NCI-H82 treated with DMSO at 0.1 percent for 48 hours (cell line): Measurements from ENCODE around the gene PSAP.

Experiments used
- DNase-seq: peaks from one replicate; lab custom pipeline; 2025; ENCODE audit not compliant: unreplicated experiment; lab: John Stamatoyannopoulos, UW

PSAP gene

DNA sequence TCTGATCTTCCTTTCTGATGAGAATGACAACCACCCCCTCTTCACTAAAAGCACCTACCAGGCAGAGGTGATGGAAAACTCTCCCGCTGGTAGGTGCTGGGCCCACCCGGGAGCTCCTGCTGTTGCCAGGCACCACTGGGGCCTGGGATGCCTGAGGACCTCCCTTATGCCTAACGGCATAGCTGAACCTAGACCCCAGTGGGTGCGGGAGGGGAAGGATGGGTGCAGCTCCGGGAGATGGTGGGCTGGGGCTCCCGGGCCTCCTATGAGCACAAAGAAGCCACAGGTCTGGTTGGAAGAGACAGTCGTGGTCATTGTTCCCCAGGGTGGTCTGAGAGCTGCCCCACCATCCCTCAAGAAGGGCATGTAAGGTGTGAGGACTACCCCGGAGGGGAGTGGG lies 62.1 kb downstream of the PSAP start:
- no peak for DNase-seq

DNA sequence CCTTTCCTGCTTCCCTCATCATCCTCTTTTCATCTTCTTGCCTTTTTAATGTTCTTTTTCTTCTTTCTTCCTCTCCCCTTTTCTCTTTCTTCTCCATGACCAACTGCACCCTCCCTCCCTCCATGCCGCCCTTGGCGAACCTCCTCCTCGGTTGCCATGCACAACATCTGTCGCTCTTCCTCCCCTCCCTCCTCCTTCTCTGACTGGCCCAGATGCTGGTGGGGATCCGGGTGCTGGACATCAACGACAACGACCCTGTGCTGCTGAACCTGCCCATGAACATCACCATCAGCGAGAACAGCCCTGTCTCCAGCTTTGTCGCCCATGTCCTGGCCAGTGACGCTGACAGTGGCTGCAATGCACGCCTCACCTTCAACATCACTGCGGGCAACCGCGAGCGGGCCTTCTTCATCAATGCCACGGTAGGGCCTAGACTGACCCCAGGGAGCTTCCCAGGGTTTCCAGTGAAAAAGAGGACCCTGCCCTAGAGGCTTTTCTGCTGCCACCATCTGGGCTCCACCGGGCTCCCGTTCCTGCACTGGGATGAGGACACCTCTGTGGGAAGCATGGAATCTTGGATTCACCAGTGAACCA lies 66.3 kb downstream of the PSAP start:
- no peak for DNase-seq

DNA sequence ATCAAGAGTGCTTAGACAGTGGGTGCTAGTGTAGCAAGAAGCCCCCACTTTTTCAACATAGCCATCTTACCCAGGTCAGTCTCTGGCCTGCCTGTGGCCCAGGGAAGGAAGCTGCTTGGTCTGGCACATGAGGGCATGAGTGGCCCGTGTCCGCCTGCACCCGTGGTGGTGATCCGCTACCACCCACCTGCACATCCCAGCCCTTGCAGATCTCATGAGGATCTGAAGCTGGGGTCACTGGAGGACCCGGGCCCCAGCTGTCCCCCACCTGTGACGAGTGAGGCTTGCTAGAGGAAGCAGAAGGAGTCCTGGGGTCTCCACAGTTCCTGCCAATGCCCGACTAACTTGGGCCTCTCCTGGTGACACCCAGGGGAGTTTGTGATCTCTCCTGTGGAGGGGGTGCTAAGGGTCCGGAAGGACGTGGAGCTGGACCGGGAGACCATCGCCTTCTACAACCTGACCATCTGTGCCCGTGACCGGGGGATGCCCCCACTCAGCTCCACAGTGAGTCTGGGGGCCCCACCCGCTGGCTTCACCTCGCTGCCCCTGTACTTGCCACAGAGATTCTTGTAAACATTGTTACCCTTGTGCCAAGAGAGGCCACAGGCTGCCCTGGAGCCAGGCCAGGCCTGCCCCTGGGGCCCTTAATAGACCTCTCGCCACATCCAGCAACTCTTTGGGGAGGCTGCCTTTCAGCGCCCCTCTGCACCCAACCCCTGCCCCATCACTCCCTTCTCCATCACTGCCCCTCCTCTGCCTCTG lies 67.0 kb downstream of the PSAP start:
- DNase-seq, result no peak

DNA sequence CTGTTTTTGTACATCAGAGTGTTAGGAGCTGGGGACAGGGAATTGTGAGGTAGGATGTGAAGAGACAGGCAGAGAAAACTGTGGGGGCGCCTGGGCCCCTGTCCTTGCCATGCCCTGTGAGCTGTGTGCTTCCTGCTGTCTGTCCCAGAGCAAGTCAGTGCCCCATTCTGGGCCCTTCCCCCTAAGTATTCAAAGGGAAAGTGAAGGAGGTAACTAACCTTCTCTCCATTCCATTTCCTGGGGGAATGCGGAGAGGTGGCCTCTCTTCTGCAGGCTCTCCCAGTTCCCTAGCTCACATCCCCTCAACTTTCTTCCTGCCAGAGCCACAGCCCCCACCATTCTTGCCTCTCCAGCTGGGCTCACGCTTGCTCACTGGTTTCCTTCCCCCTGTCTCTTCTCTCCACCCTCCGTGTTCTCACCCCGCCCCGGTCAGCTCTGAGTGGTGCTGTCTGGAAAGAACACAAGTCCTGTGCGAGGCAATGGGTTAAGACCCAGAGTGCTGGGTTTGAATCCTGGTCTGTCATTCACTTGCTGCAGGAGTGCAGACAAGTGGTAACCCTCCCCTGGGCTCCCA lies 68.0 kb downstream of the PSAP start:
- DNase-seq, result no peak

DNA sequence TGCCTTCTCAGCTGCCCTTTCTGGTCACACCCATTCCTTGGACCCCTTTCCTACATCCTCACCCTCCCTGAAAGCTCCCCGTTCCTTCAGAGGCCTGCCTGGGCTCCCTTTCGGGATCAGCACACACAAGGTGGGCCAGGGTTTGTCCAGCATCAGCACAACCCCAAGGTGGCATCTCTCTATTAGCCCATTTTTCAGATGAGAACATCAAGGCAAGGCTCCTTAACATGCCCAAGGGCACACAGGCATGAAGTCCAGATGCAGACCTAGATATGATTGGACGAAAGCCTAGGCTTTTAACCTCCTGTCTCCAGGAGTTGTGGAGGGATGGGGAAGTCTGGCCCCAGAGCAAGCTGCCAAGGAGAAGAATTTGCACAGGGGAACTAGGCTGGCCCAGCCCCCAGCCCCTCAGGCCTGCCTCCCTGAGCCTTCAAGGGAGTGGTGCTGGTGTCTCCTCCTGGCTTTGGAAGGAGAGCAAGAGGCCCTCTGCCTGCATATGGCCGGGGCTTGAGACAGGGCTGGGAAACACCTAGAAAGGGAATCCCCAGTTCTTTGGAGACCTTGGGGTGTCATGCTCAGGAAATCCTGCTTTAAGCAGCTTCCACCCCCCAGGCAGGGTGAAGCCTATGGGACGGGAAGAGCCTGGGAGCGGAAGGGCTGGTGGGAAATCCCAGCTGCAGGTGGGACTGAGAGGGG lies 68.7 kb downstream of the PSAP start:
- no peak for DNase-seq

DNA sequence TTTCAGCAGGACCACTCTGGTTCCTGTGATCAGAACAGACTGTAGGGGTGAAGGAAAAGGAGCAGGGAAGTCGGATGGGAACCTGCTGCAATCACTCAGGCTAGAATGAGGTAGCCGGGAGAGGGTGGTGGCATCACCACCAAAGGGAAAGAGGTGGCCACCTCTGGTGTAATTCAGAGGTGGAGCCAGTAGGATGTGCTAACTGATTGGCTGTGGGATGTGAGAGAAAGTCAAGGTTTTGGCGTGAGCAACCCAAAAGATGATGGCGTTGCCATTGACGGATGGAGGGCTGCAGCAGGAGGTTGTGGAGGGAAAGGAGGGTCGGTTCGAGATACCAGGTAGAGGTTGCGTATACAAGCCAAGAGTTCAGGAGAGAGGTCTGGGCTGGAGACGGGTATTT lies 70.3 kb downstream of the PSAP start:
- DNase-seq, result no peak

DNA sequence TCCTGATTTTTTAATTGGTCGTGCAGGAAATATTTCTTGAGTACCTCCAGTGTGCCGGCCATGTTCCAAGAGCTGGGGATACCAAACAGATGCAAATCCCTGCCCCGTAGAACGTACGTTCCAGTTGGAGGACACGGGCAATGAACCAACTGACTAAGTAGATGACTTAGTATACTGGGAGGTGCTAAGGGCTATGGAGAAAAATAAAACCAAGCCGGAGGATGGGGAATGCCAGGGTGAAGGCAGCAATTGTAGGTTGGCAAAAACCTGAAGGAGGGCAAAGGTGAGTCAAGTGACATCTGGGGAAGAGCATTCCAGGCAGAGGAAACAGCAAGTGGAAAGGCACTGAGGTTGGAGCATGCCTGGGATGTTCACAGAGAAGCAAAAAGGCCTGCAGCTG lies 70.9 kb downstream of the PSAP start:
- DNase-seq, result no peak

DNA sequence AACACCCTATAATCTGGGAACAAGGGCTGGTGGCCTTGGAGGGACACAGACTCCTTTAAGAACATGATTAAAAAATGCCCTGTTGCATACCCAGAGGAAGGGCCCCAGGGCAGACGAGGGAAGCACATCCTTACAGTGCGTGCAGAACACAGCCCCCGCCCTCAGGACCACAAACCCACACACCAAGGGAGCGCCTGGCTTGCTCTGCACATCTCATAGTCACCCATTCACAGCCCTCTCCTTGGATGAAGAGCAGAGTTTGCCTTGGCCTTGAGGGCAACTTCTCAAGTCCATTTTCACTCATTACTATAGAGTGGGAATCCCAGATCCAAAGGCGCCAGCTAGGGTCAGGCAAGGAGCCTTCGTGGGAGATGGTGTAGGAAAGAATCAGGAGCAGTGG lies 71.4 kb downstream of the PSAP start:
- DNase-seq, result no peak

DNA sequence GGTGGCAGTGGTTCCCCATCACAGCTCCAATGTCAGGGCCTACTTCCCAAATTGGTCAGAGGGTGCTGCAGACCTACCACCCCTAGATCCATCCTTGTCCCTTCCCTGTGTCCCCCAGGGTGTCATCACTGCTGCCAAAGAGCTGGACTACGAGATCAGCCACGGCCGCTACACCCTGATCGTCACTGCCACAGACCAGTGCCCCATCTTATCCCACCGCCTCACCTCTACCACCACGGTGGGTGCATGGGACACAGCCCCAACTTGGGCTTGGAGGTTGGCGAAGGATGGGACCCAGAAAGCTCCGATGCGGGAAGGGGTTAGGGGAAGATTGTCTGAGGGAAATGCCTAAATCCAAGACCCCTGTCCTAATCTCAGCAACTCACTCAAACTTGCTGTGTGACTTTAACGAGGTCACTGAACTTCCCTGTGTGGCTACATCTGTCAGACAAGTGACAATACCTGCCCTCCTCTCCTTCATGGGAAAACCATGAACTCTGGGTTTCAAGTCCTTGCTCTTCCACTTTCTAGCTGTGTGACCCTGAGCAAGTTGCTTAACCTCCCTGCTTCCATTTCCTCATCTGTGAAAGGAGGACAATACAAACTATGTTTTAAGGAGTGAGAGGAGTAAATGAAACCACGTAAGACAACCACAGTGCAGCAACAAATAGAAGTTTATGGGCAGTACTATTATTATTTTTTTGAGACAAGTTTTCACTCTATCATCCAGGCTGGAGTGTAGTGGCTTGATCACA lies 72.8 kb downstream of the PSAP start:
- DNase-seq, result no peak

DNA sequence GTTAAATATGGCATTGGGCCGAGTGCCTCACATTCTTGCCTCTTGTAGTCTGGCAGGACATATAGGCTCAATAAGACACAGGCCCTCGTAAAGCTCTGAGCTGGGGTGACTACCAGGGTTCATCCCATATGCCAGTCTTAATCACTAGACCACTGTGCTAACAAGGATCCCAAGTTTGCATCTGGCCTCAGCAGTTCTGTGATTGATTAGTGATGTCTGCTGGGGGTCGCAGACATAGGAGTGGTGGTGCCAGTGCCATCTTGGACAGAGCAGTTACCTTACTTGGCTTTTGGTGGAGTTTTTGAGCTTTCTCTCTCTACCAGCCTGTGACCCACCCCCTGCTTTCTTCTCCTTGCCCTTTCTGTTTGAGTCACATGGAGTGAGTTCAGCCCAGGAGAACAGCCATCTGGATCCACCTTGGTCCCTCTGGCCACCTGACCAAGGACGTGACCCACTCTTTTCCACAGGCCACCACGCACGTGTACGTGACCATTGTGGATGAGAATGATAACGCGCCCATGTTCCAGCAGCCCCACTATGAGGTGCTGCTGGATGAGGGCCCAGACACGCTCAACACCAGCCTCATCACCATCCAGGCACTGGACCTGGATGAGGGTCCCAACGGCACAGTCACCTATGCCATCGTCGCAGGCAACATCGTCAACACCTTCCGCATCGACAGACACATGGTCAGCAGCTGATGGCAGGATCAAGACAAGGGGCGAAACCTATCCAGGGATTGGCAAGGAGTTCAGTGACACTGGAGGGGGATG lies 73.7 kb downstream of the PSAP start:
- DNase-seq, result no peak

DNA sequence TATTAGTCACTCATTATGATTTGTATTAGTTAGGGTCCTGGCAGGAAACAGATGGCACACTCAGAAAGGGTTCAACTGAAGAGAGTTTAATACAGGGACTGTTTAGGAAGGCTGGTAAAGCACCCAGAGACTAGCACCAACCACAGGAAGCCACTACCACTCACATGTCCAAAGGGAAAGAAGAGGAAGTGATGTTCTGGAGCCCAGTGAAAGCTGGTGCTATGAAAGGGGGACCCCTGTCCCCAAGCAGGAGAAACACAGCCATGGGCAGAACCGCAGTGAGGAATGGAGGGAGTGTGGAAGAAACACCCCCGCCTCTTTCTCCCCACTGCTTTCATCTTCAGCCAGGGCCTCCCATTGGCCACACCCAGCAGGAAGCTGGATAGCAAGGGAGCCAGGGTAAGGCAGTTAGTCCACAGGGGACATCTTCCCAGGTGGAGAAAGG lies 74.5 kb downstream of the PSAP start:
- DNase-seq, result no peak

DNA sequence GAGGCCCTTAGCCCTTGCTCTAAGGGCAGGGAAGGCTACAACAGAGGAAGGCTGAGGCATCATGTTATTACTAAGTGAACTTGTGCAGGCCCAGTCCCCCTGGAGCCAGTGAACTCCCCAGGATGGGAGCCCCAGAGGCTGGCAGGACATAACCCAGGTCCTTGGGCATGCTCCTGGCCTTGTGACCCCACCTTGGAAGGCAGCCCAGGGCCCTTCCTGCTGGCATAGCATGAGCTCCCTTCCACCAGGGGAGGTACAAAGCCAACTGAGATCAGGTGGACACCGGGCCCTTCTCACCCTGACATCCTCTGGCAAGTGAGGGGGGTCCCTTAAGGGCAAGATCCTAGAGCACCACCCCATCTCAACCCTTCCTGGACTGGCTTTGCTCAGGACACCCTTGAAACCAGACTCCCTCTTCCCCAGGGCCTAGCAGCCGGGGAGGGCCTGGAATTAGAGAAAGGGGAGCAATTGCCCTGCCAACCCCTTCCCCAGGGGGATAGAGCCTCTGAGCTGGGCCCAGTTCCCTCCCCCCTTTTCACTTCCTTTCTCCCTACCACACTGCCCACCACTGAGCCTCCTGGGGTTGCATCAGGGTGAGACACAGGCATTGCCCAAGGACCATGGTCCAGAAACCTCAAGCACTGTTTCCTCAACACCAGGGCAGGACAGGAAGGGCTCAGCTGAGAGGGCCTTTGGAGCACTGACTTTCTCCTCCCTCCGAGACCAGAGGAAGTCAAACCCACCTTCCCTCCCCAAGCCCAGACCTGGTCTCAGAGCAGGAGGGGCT lies 75.9 kb downstream of the PSAP start:
- no peak for DNase-seq

DNA sequence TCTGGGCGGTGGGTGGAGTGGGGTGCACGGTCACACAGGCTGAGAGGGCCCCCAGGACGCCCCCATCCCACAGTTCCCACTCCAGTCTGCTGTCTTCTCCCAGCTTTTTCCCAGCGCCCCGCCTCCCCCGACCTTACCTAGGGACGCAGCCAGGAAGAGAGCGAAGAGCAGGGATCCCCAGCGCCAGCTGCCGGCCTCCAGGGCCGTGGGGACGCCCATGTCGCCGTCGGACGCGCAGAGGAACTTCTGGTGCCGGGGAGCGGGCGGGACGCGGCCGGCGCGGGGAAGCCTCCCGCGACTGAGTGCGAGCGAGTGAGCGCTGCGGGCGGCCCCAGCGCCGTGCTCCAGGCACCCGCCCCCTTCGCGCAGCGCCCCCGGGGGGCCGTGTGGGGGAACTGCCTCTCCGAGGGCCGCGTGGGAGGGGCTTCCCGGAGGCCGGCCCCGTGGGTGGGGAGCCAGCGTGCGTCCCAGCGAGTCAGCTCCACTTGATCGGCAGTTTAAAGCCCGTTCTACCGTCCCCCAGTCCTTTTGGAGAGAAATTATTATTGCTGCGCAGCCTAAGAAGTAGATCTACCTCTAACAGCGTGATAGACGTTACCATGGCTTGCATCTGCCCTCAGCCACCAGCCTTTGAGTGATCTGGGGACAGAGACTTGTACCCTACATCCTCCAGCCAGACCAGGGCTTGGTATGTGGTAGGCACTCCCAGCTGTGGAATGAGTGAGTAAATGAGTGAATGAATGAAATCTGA lies 77.7 kb downstream of the PSAP start, which contains the start of gene VSIR:
VSIR (minus strand) TSS at position 300 of the 751 bp plus-strand sequence; CDS start at position 219, 81 bp downstream.
- DNase-seq, result no peak

DNA sequence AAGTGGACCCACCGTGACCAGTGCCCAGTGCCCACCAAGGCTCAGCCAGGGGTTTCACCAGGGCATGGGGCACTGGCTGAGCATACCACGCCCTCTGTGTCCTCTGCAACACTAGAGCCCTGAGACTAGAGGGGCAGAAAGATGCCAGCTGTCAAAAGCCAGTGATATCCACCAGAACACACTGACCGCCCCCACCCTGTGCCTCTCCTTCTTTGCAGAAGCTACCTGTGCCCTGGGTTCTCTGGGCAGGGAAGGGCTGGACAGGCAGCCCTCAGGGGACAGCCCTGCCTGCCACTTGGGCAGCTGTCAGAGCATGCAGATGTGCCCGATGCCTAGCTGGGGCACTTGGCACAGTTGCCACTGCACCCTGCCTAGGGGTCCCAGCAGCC lies 78.2 kb downstream of the PSAP start:
- no peak for DNase-seq

DNA sequence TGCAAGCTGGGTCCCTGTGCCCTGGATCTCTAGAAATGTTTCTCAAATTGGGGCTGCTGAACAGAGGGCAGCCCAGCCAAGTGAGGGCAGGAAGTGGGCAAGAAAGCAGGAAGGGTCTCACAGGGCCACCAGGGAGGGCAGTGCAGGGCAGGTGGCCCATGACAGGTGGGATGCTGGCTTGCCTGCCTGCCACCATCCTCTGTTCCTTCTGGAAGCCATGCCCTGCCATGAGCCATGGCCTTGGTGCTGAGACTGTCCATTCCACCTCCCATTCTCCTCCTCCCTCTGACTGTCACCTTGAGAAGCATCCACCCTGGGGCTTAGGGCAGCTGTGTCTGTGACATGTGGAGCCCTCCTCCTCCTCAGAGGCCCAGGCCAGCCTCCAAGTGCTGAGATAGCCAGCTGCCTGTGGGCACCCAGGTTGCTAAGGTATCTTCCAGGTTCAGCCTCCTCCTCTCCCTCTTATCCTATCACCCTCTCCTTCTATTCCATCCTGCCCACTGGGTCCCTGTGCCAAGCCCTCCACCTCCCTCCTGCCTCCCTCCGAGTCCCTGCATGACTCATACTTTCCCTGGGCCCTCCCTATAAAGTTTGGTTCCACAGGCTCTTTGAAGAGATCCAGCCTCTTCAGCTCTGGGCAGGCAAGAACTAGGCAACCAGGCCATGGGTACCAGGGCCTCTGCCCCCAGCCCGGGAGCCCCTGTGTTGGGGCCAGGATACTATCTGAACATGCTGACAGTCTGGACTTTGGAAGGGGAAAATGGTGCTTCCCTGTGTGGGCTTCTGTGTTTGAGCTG lies 79.0 kb downstream of the PSAP start:
- no peak for DNase-seq

DNA sequence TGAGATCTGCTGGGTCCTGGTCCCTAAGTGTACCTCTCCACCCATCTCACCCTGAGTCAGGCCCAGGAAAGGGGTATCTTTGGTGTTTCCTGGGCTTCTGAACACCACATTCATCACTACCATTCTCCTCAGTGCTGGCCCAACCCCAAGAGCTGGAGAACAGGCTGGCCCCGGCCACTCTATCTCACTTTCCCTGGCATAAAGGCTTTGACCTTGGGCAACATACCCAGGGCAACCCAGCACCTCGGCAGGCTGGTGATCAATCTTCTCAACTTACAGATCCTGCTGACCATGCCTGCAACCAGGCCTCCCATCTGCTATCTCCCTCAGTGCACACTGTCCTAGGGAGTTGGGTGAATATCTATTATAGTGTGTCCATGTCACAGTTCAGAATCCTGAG lies 79.8 kb downstream of the PSAP start:
- no peak for DNase-seq

DNA sequence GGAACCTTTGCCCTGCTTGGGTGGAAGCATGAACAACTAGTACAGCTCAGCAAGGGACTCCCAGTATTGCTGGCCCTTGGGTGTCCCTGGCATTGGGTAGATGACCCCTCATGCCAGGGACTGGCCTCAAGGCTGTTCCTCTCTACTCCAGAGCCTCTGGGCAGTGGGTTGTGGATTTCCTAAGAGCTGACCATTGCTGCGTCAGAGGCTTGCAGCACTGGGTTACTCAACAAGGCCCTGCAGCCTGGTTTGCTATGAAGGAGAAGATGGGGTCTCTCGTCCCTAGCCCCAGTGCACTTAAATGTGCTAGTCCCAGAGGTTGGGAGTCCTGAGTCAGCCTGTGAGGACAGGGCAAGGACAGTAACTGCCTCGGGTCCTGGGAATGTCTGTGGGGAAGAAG lies 80.3 kb downstream of the PSAP start:
- no peak for DNase-seq

DNA sequence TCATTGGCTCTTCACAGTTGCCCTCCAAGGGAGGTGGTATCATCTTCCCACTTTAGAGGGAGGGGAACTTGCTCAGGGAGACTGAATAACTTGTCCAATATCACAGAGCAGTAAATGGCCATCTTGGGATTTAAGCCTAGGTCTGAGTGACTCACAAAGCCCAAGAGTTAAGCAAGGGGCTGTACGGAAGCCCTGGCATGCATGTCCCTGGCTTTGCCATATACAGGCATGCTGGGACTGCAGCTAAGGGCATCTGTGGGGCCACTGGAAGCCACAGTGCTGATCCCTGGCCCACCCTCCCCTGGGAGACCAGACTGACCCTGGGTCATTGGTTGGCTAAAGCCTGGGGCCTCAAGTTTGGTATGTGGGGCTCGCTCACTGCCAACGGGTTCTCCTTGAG lies 80.8 kb downstream of the PSAP start:
- no peak for DNase-seq
